HG03521 (cell line): ENCODE measurements around the gene RGL1.

Experiments
- ATAC-seq: cut with Tn5 transposase; IDR thresholded peaks from one replicate; pipeline ENCODE4 v1.9.1; 2021; ENCODE audit warnings: mild to moderate bottlenecking, moderate library complexity; ENCODE audit not compliant: unreplicated experiment

The RGL1 gene

GRCh38 chr1:183945428-183946319 is 140.8 kb downstream of the RGL1 start:
- no peak for ATAC-seq

- ATAC-seq = no peak
Observed at GRCh38 chr1:183946320-183946613, 141.3 kb downstream of the RGL1 start.

DNA sequence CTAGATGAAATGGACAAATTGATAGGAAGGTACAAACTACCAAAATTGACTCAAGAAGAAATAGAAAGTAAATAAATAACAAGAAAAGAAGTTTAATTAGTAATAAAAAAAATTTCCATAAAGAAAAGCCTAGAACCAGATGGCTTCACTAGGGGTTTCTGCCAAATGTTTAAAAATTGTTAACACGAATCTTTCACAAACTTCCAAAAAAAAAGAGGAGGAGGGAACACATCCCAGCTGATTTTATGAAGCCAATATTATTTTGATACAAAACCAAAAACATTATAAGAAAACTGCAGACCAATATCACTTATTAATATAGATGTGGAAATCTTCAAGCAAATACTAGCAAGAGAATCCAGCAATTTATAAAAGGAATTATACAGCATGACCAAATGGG is 143.1 kb downstream of the RGL1 start:
- ATAC-seq = no peak

DNA sequence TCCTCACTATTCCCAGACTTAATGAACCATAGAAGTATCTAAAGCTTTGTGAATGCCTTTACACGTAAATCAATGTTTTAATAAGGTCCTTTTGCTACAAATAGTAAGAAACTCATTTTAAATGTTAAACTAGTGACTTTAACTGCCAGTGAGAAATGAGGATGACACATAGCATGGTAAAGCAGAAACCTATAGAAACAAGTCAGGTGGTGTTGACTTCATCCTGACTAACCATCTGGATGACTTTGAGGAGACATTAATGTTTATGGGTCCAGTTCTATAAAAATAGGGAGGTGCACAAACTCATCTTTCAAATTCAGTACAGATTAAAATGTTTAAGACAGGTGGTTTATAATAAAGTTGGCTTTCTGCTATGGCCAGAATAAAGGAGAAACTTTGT is 147.2 kb downstream of the RGL1 start:
- ATAC-seq = no peak

- no peak for ATAC-seq
Observed at GRCh38 chr1:183953031-183953430, 148.1 kb downstream of the RGL1 start.

GRCh38 chr1:183954496-183954895 is 149.6 kb downstream of the RGL1 start:
- ATAC-seq = no peak

GRCh38 chr1:183956559-183957188 is 151.8 kb downstream of the RGL1 start:
- peak; percentile 100 for ATAC-seq

- ATAC-seq = no peak
Observed at GRCh38 chr1:183957216-183957830, 152.4 kb downstream of the RGL1 start.

GRCh38 chr1:183958958-183959357 is 154.0 kb downstream of the RGL1 start:
- ATAC-seq = no peak

GRCh38 chr1:183961132-183961531 is 156.2 kb downstream of the RGL1 start:
- no peak for ATAC-seq

DNA sequence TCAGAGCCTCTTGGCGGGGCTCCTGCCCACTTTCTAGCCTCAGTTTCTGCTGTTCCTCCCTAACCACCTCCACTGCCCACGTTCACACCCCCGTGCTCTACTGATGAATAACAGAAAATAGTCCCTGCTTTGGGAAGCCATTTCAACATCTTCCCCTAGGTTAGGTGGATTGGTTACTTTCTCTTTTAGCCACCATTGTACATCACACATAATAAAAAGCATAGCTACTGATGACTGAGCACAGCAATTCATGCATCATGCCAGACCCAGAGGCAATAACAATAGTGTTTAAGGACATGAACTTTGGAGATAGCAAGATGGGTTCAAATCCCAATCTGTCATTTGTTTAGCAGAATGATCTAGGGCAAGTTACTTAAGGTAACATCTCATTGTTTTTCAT is 158.0 kb downstream of the RGL1 start:
- no peak for ATAC-seq

- no peak for ATAC-seq
Observed at GRCh38 chr1:183965726-183966125, 160.8 kb downstream of the RGL1 start.

DNA sequence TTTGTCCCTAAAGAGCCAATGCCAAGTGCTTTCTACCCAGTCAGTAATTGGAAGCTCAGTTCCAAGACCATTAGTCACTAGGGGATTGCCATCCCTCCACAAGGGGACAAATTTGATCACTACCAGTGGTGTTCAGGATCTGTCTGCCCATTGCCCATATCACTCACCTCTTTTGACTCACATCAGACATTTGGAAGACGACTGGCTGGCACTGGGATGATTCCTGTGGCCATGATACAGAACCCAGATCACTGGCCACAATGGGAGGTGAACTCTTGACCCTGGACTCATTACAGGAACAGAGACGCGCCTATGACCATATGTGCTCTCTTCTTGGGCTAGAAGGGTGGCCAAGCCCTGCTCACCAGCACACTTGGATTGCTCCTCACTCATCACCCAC is 161.6 kb downstream of the RGL1 start:
- ATAC-seq = no peak

- ATAC-seq = no peak
Observed at GRCh38 chr1:183967914-183968313, 163.0 kb downstream of the RGL1 start.

DNA sequence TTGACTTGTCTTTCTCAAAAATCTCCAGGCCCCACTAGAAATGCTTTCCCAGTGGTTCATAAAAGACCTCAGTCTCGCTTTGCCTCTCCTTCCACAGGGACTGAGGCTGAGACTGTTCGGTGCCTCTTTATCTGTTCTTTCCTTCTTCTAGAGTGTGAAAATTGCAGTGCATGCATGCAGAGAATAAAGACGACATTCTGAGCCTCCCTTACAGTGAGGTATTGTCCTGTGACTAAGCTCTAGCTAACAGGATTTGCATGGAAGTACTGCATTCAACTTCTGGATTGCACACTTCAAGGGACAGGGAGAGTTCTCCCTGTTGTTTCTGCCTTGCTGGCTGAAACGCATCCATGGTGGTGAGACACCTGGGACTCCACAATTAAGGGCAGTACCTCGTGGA is 163.5 kb downstream of the RGL1 start:
- no peak for ATAC-seq

DNA sequence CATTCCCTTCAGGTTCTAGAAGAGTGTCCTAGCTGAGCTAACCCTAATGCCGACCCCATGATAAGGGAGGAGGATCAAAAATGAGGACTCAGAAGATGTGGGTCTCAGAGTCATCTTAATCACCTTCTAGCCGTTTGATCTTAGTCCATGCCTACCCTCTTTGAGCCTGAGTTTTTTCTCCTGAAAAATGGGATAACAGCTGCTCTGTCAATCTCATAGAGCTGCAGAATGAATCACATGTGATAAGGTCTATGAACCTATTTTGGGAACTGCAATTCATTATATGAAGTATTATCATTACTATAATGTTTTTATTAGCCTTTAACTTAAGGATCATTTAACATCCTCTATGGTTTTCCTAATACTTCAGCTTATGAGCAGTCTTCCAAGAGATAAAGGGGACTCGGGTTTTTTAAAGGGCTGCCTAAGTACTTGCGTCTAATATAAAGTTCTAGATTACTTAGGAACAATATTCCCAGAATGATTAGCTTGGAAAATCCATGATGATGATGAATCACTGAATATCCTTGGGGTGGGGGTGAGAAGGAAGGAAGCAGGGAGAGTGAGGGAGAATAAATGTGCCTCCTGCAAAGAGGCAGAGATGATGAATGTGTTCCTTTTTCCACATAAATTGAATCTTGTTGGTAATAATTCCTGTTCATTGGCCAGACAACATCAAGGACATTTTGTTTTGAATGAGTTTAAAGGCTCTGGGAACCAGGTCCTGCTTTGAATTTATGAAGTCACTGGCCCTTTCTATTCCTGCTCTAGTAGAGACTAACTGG is 165.8 kb downstream of the RGL1 start:
- ATAC-seq = no peak

- no peak for ATAC-seq
Observed at GRCh38 chr1:183975651-183976050, 170.7 kb downstream of the RGL1 start.

- no peak for ATAC-seq
Observed at GRCh38 chr1:183977717-183978116, 172.8 kb downstream of the RGL1 start.
